Measurements from ENCODE around the gene IQCB1. TPM values are rescaled to one million over a fixed set of nuclear protein-coding genes. Genes with fewer than 3 reads are reported as not detected.

The IQCB1 gene
- total and polyA plus RNA-seq, 2 of the 8 experiments (the other 6 are each of a cell fraction or from before 2014, with no cell fraction given): 21.7 to 31.2 TPM

- Histone ChIP-seq H4K8ac (ENCODE audit: extremely low read depth, insufficient read depth, low read length) (peak overlapping the region; percentile 83; the same call in 1 of the 2 replicates), H3K4me1 (replicated peaks in 1 of 4; ENCODE audit: control insufficient read depth in 3 of 4, insufficient read depth in 4 of 4, low read length in 3 of 4) (no peaks in the 10 kb centered on the region; a peak in 2 of 7 replicates), H3K27me3 (replicated peaks in 1 of 4; ENCODE audit: control insufficient read depth in 3 of 4, extremely low read depth in 1 of 4, insufficient read depth in 3 of 4, low read length in 3 of 4) (0 out of 7 replicates have a peak, but pooled peaks cover 0 to 3% (median under 1%) of the 10 kb centered on the region in 4 experiments), H2AK5ac (ENCODE audit: low read depth, low read length) (no peak overlapping the region), H3K23ac (ENCODE audit: insufficient read length) (no peak overlapping the region), H3K4me2 (ENCODE audit: insufficient read depth in 1 of 2, low read depth in 2 of 2, low read length in 2 of 2) (peak overlapping the region; percentile 85 to 88), H2BK15ac (ENCODE audit: low read length) (no peak overlapping the region), H2BK5ac (ENCODE audit: low read depth, low read length) (no peak overlapping the region), H2AFZ (ENCODE audit: low read length) (peak overlapping the region; percentile 79), H3K4ac (replicated peaks; ENCODE audit: insufficient read length, low read depth, low read length) (no peak overlapping the region), H3K36me3 (ENCODE audit: control insufficient read depth in 2 of 4, insufficient read depth in 4 of 4, low read length in 3 of 4) (peaks cover 0 to 11% (median 2%) of the 10 kb centered on the region in 4 experiments; a peak in 3 of 8 replicates), H3K9ac (replicated peaks in 1 of 4; ENCODE audit: extremely low read depth in 1 of 4, low read depth in 3 of 4, low read length in 3 of 4) (peak overlapping the region in 3 of 4 experiments; percentile 14 to 85 (median 25); a peak in 4 of 7 replicates), H3K56ac (replicated peaks; ENCODE audit: insufficient read length, low read depth, low read length) (no peak overlapping the region), H3K4me3 (ENCODE audit: extremely low read depth in 1 of 4, insufficient read depth in 2 of 4, low read depth in 3 of 4, low read length in 4 of 4) (peak overlapping the region; percentile 76 to 86 (median 80)), H4K20me1 (replicated peaks in 1 of 2; ENCODE audit: control insufficient read depth in 1 of 2, insufficient read depth in 2 of 2, low read length in 2 of 2) (peaks cover 0 to 2% of the 10 kb centered on the region in 2 experiments), H3K23me2 (ENCODE audit: low read depth, low read length) (peaks cover 11% of the 10 kb centered on the region), H3K79me1 (ENCODE audit: low read depth, low read length) (no peaks in the 10 kb centered on the region), H2BK12ac (ENCODE audit: low read depth, low read length) (no peak overlapping the region), H3K14ac (ENCODE audit: insufficient read length) (no peak overlapping the region), H4K91ac (replicated peaks; ENCODE audit: insufficient read length, low read length) (no peak overlapping the region), H3K79me2 (ENCODE audit: control insufficient read depth in 1 of 2, insufficient read depth in 2 of 2, low read length in 2 of 2) (peaks cover 0 to 18% of the 10 kb centered on the region in 2 experiments; a peak in 2 of 4 replicates), H3K18ac (ENCODE audit: extremely low read depth, low read length) (no peak overlapping the region), H4K5ac (ENCODE audit: insufficient read length, low read depth, low read length) (no peak overlapping the region), H3K27ac (ENCODE audit: low read depth, low read length) (no peak overlapping the region), H3K9me3 (ENCODE audit: insufficient read depth in 2 of 2, low read depth in 1 of 2, low read length in 1 of 2) (no peaks in the 10 kb centered on the region), H2BK20ac (ENCODE audit: low read length) (no peak overlapping the region), H2BK120ac (replicated peaks; ENCODE audit: low read depth, low read length) (no peak overlapping the region)
- no peak for DNase-seq (ENCODE audit: low read depth in 1 of 2, low spot score in 2 of 2)
- 7% methylated on average over 11 of the region's 11 CpGs; no CpG with 5 or more reads in 1 of the 2 experiments for WGBS, 2 experiments (ENCODE audit: extremely low coverage in 1 of 2, insufficient coverage in 1 of 2, insufficient read length in 1 of 2, insufficient replicate concordance in 2 of 2, low coverage in 1 of 2, low lambda C conversion rate in 2 of 2, missing lambda C conversion rate in 1 of 2)
- ChIA-PET POLR2A (ENCODE audit: partially characterized antibody) (interaction anchor here (1.2 kb wide), 1 partner anchor 8 kb away, joined by 3 read pairs; no protein-coding TSS in a partner anchor), CTCF (ENCODE audit: partially characterized antibody) (no interaction called here)
- TF ChIP-seq TAF7 (optimal IDR thresholded peaks at IDR 0.05; ENCODE audit: borderline replicate concordance, low read depth, low read length) (no peak), TEAD4 (IDR thresholded peaks at IDR 0.05; ENCODE audit: low read depth, low read length) (no peak), SIX5 (IDR thresholded peaks at IDR 0.05; ENCODE audit: low read depth, low read length) (no peak), YY1 (IDR thresholded peaks at IDR 0.05; ENCODE audit: low read depth, low read length) (no peak), RNF2 (IDR thresholded peaks at IDR 0.05; ENCODE audit: borderline replicate concordance, low read depth, low read length, missing control alignments, poor library complexity, severe bottlenecking) (no peak), TBP (IDR thresholded peaks at IDR 0.05; ENCODE audit: low read depth, low read length) (no peak), KDM1A (IDR thresholded peaks at IDR 0.05; ENCODE audit: borderline replicate concordance, low read length) (no peak), TAF1 (IDR thresholded peaks at IDR 0.05; ENCODE audit: low read depth, low read length) (no peak), POU5F1 (IDR thresholded peaks at IDR 0.05; ENCODE audit: low read depth, low read length) (no peak), HDAC2 (IDR thresholded peaks at IDR 0.05; ENCODE audit: borderline replicate concordance in 1 of 2, low read depth in 2 of 2, low read length in 2 of 2) (no peak)
- no peak for FAIRE-seq
Measured at GRCh38 chr3:121835465-121835801, 573 bp upstream of the IQCB1 start.
